GM18907 (cell line): Measurements from ENCODE around the gene SLC25A30.
"Not testable (repeated sequence)": the region's sequence is repeated elsewhere in the genome, so short reads cannot be mapped to it uniquely, and the experiment has no call there.

ENCODE experiments used
- ATAC-seq: cut with Tn5 transposase; IDR thresholded peaks from one replicate; pipeline ENCODE4 v1.9.1; 2021; ENCODE audit warnings: mild to moderate bottlenecking, moderate library complexity; ENCODE audit not compliant: unreplicated experiment

Gene SLC25A30

GRCh38 chr13:45393941-45394570, 24.1 kb downstream of the SLC25A30 start:
- ATAC-seq, result no peak

GRCh38 chr13:45392811-45393210, 25.4 kb downstream of the SLC25A30 start:
- no peak for ATAC-seq

GRCh38 chr13:45391926-45392325, 26.2 kb downstream of the SLC25A30 start:
- ATAC-seq, result no peak

GRCh38 chr13:45391128-45391527, 27.0 kb downstream of the SLC25A30 start:
- ATAC-seq, result not testable (repeated sequence)

GRCh38 chr13:45390348-45390747, 27.8 kb downstream of the SLC25A30 start:
- ATAC-seq, result not testable (repeated sequence)

- ATAC-seq, result no peak
These were observed 29.5 kb downstream of the SLC25A30 start for GRCh38 chr13:45388664-45389063.

GRCh38 chr13:45386892-45387575, 31.1 kb downstream of the SLC25A30 start:
- not testable (repeated sequence) for ATAC-seq

GRCh38 chr13:45385907-45386553, 32.1 kb downstream of the SLC25A30 start:
- ATAC-seq, result no peak

GRCh38 chr13:45385320-45385719, 32.9 kb downstream of the SLC25A30 start:
- ATAC-seq, result no peak

GRCh38 chr13:45384474-45385174, 33.5 kb downstream of the SLC25A30 start:
- ATAC-seq, result no peak

- not testable (repeated sequence) for ATAC-seq
These were observed 35.4 kb downstream of the SLC25A30 start for GRCh38 chr13:45382739-45383138.

GRCh38 chr13:45381196-45381595, 37.0 kb downstream of the SLC25A30 start:
- ATAC-seq, result no peak

GRCh38 chr13:45380708-45381107, 37.5 kb downstream of the SLC25A30 start:
- not testable (repeated sequence) for ATAC-seq

GRCh38 chr13:45379516-45379915, 38.7 kb downstream of the SLC25A30 start:
- not testable (repeated sequence) for ATAC-seq

GRCh38 chr13:45378786-45379185, 39.4 kb downstream of the SLC25A30 start:
- ATAC-seq, result not testable (repeated sequence)

- ATAC-seq, result not testable (repeated sequence)
These were observed 40.9 kb downstream of the SLC25A30 start for GRCh38 chr13:45377314-45377713.

- ATAC-seq, result not testable (repeated sequence)
These were observed 41.5 kb downstream of the SLC25A30 start for GRCh38 chr13:45376651-45377050.

- ATAC-seq, result no peak
These were observed 43.3 kb downstream of the SLC25A30 start for GRCh38 chr13:45374917-45375316.

GRCh38 chr13:45373162-45373547, 45.0 kb downstream of the SLC25A30 start:
- ATAC-seq, result no peak

- no peak for ATAC-seq
These were observed 45.7 kb downstream of the SLC25A30 start for GRCh38 chr13:45372189-45373161.
